Keratinocyte (primary cell): Measurements from ENCODE around the gene SZRD1. TPM values are rescaled to one million over a fixed set of nuclear protein-coding genes. Genes with fewer than 3 reads are reported as not detected.

Source experiments
- DNase-seq: peaks from one replicate; pipeline ENCODE4 v3.0.0-alpha.2; 2011; ENCODE audit warnings: low read depth, missing footprints, low spot score
- FAIRE-seq: peaks from 2 replicates; lab custom pipeline; 2011; peaks lifted over from hg19 to GRCh38; lab: Jason Lieb, UNC
- H2AFZ ChIP-seq: 2 replicates; pipeline ENCODE4 v1.6.0; 2012; ENCODE audit warnings: low read length, control low read depth, inconsistent platforms; ENCODE audit not compliant: control insufficient read depth
- H3K27ac ChIP-seq: 2 replicates; pipeline ENCODE4 v1.5.1; 2011; ENCODE audit warnings: low read length; ENCODE audit not compliant: control insufficient read depth, insufficient read depth
- H3K27me3 ChIP-seq: 3 replicates; pipeline ENCODE4 v1.6.0; 2011; ENCODE audit warnings: low read length; ENCODE audit not compliant: control insufficient read depth, insufficient read depth; ENCODE audit errors: extremely low read depth
- H3K36me3 ChIP-seq, 2 experiments: 2 replicates in 1 of 2; 3 replicates in 1 of 2; pipeline ENCODE4 v1.5.1; 2011; ENCODE audit warnings: low read length in 2 of 2, mild to moderate bottlenecking in 1 of 2; ENCODE audit not compliant: control insufficient read depth in 2 of 2, insufficient read depth in 2 of 2; ENCODE audit errors: extremely low read depth in 1 of 2
- H3K4me1 ChIP-seq: 3 replicates; pipeline ENCODE4 v1.5.1; 2011; ENCODE audit warnings: low read length; ENCODE audit not compliant: control insufficient read depth, insufficient read depth; ENCODE audit errors: extremely low read depth
- H3K4me2 ChIP-seq: 3 replicates; pipeline ENCODE4 v1.6.0; 2011; ENCODE audit warnings: low read depth, low read length; ENCODE audit not compliant: control insufficient read depth, insufficient read depth; ENCODE audit errors: extremely low read depth
- H3K4me3 ChIP-seq, 3 experiments: fragments of 200-600 bp in 1 of 3; sonication (generic) in 1 of 3; 2 replicates in 2 of 3; 3 replicates in 1 of 3; pipeline ENCODE4 v1.5.1; 2011 to 2016; ENCODE audit warnings: low read length in 3 of 3, mild to moderate bottlenecking in 3 of 3, control low read depth in 2 of 3, inconsistent platforms in 1 of 3, low read depth in 1 of 3, mixed read lengths in 1 of 3, mixed run types in 1 of 3, moderate library complexity in 1 of 3; ENCODE audit not compliant: control insufficient read depth in 2 of 3, insufficient read depth in 2 of 3; ENCODE audit errors: extremely low read depth in 1 of 3
- H3K79me2 ChIP-seq: 2 replicates; pipeline ENCODE4 v1.6.0; 2012; ENCODE audit warnings: low read length; ENCODE audit not compliant: control insufficient read depth, insufficient read depth
- H3K9ac ChIP-seq: 3 replicates; pipeline ENCODE4 v1.6.0; 2011; ENCODE audit warnings: low read length; ENCODE audit not compliant: control insufficient read depth, insufficient read depth; ENCODE audit errors: extremely low read depth
- H3K9me1 ChIP-seq: 3 replicates; pipeline ENCODE4 v1.6.0; 2011; ENCODE audit warnings: low read length; ENCODE audit not compliant: control insufficient read depth, insufficient read depth; ENCODE audit errors: extremely low read depth
- H3K9me3 ChIP-seq: 2 replicates; pipeline ENCODE4 v1.5.1; 2012; ENCODE audit warnings: low read depth, low read length; ENCODE audit not compliant: control insufficient read depth
- H4K20me1 ChIP-seq: 3 replicates; pipeline ENCODE4 v1.6.0; 2011; ENCODE audit warnings: low read length; ENCODE audit not compliant: control insufficient read depth, insufficient read depth; ENCODE audit errors: extremely low read depth
- EZH2 ChIP-seq: IDR thresholded peaks from one replicate; pipeline ENCODE4 v1.6.1; 2012; ENCODE audit warnings: inconsistent platforms, mild to moderate bottlenecking, low read length, moderate library complexity
- dilution Hi-C: fragments of 300-500 bp; cut with MboI; formaldehyde crosslinking; loops from one replicate; pipeline ENCODE4 v1.7.0; 2020; ENCODE audit warnings: low sequenced_read_pairs; ENCODE audit not compliant: extremely low pct_ligation_motif_present
- polyA plus RNA-seq, 5 experiments: library from polyadenylated mRNA; depleted of rRNA in 3 of 5; stranded (reverse) in 3 of 5; stranded (forward) in 1 of 5; unstranded in 1 of 5; fragments of >200 nt; gene quantifications; 1 replicate in 1 of 5; 2 replicates in 3 of 5; 3 replicates in 1 of 5; pipeline versions ENCODE4 v1.2.1 to v1.2.3, GENCODE V29; 2011 to 2012; ENCODE audit warnings: missing spikeins in 2 of 5, low read depth in 1 of 5, low replicate concordance in 1 of 5
- TF ChIP-seq, protein P1 (sequence below), 3 experiments: IDR thresholded peaks in 1 of 3; conservative IDR thresholded peaks in 1 of 3; optimal IDR thresholded peaks in 1 of 3; 2 replicates in 2 of 3; 3 replicates in 1 of 3; pipeline versions ENCODE3 to v1.5.1; 2011; ENCODE audit warnings: low read length in 3 of 3, mild to moderate bottlenecking in 3 of 3, moderate library complexity in 2 of 3, control low read depth in 1 of 3, inconsistent platforms in 1 of 3; ENCODE audit not compliant: insufficient read depth in 2 of 3; ENCODE audit errors: extremely low read depth in 1 of 3

The SZRD1 gene
- polyA plus RNA-seq, 1 donor (not counting 4 experiments of a cell fraction or from before 2014, with no cell fraction given), result 68.7 TPM

DNA sequence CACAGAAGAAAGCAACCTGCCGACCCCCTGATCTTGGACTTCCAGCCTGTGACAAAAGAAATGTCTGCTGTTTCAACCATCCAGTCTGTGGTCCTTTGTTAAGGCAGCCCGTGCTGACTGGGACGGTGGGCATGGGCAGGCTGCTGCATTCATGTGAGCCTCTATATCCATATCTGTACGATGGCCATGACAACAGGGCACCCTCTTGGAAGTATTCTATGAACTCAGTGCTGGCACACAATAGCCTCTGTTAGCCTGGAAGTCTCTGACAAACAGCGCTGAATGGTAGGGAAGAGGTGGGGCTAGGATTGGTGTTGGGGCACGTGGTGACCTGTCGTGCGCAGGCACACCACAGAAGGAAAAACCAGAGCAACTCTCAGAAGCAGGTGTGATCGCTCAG, 39.8 kb downstream of the SZRD1 start:
- no peak overlapping the region for H3K9ac ChIP-seq
- DNase-seq, result no peak
- dilution Hi-C loops, result no loop called here

DNA sequence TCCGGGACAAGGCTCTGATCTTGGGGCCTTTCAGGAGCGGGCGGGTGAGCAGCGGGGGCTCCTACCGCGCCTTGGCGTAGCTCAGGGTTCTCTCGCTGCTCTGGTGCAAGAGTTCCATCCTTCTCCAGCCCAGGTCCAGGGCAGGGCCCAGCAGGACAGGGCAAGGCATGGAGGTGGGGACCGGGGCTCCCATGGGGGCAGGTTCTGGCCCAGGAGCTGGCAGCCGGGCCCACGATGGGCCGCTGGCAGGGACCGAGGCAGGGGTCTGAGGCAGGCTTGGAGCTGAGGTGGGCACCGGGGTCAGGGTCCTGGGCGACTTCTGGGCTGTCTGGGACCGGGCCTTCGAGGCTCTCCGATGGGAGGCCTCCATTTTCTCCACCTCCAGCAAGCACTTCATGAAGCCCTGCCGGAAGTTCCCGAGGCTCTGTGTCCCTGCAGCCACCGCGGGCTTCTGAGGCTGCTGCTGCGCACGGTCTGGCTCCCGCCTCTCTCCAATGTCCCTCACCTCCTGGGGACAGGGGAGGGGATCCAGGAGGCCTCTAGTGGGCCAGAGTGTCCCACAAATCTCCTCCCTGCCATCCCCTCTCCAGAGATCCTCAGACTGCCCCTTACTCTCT, 42.6 kb downstream of the SZRD1 start:
- TF ChIP-seq EZH2, result no peak
- TF ChIP-seq, protein P1, sequence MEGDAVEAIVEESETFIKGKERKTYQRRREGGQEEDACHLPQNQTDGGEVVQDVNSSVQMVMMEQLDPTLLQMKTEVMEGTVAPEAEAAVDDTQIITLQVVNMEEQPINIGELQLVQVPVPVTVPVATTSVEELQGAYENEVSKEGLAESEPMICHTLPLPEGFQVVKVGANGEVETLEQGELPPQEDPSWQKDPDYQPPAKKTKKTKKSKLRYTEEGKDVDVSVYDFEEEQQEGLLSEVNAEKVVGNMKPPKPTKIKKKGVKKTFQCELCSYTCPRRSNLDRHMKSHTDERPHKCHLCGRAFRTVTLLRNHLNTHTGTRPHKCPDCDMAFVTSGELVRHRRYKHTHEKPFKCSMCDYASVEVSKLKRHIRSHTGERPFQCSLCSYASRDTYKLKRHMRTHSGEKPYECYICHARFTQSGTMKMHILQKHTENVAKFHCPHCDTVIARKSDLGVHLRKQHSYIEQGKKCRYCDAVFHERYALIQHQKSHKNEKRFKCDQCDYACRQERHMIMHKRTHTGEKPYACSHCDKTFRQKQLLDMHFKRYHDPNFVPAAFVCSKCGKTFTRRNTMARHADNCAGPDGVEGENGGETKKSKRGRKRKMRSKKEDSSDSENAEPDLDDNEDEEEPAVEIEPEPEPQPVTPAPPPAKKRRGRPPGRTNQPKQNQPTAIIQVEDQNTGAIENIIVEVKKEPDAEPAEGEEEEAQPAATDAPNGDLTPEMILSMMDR (optimal IDR thresholded peaks at IDR 0.05 in 1 of 3, IDR thresholded peaks at IDR 0.05 in 1 of 3, conservative IDR thresholded peaks at IDR 0.05 in 1 of 3; ENCODE audit: extremely low read depth in 1 of 3, insufficient read depth in 2 of 3, low read length in 3 of 3), result no peak
- Histone ChIP-seq H3K27ac (no peak overlapping the region), H3K9ac (no peak overlapping the region), H3K9me3 (no peaks in the 10 kb centered on the region), H4K20me1 (no peaks in the 10 kb centered on the region), H3K4me2 (no peak overlapping the region), H3K9me1 (peaks cover 4% of the 10 kb centered on the region), H3K4me1 (peaks cover 7% of the 10 kb centered on the region), H3K36me3 (no peaks in the 10 kb centered on the region), H3K27me3 (no peaks in the 10 kb centered on the region), H2AFZ (no peak overlapping the region), H3K4me3 (no peak overlapping the region), H3K79me2 (no peaks in the 10 kb centered on the region)
- dilution Hi-C loops, result no loop called here
- DNase-seq (no peak), FAIRE-seq (no peak)

More for the DNA sequence above, 39.8 kb downstream of the SZRD1 start:
- no peaks in the 10 kb centered on the region for H3K36me3 ChIP-seq
- no peak overlapping the region for H3K27ac ChIP-seq
- no peaks in the 10 kb centered on the region for H4K20me1 ChIP-seq
- no peaks in the 10 kb centered on the region for H3K27me3 ChIP-seq
- peak overlapping the region; percentile 9 for H2AFZ ChIP-seq
- peaks cover 4% of the 10 kb centered on the region for H3K9me1 ChIP-seq
- FAIRE-seq, result no peak
- H3K79me2 ChIP-seq, result no peaks in the 10 kb centered on the region
- H3K9me3 ChIP-seq, result no peaks in the 10 kb centered on the region
- TF ChIP-seq, protein P1 (optimal IDR thresholded peaks at IDR 0.05 in 1 of 3, IDR thresholded peaks at IDR 0.05 in 1 of 3, conservative IDR thresholded peaks at IDR 0.05 in 1 of 3; ENCODE audit: extremely low read depth in 1 of 3, insufficient read depth in 2 of 3, low read length in 3 of 3), result no peak
- TF ChIP-seq EZH2, result no peak
- peak overlapping the region; percentile 27 for H3K4me2 ChIP-seq
- peaks cover 7% of the 10 kb centered on the region for H3K4me1 ChIP-seq
- no peak overlapping the region for H3K4me3 ChIP-seq
